ENCODE data around the gene PDAP1. TPM values are rescaled to one million over a fixed set of nuclear protein-coding genes. Genes with fewer than 3 reads are reported as not detected.

Gene PDAP1
- total and polyA plus RNA-seq, 2 of the 4 experiments (the other 2 are of a cell fraction) = 40.3 to 193 TPM

DNA sequence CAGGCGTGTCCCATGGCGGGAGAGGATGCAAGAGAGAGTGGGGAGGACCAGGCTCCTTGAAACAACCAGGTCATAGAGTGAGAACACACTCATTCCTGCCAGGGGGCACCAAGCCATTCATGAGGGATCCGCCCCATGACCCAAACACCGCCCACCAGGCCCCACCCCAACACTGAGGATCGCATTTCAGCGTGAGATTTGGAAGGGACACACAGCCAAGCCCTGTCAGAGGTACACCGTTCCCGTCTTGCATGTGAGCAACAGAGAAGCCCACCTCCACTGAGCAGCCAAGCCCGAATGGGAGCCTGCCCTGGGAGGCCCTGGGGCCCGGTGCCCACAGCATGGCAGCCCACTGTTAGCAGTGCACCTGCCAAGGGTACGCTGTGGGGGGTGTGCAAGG is 41.8 kb downstream of the PDAP1 start:
- Histone ChIP-seq H3K14ac (replicated peaks; ENCODE audit: low read depth, low read length) (no peak overlapping the region), H3K79me1 (ENCODE audit: low read depth in 1 of 2, low read length in 2 of 2) (peaks cover 11 to 45% of the 10 kb centered on the region in 2 experiments; a peak in 3 of 4 replicates), H2AK9ac (replicated peaks; ENCODE audit: low read depth, low read length, poor library complexity) (no peak overlapping the region), H2BK15ac (ENCODE audit: low read depth, low read length) (no peak overlapping the region), H3K9me1 (ENCODE audit: insufficient read depth, low read length) (peaks cover 7% of the 10 kb centered on the region), H3K56ac (ENCODE audit: extremely low read depth, insufficient read depth, low read length) (no peak overlapping the region), H4K8ac (ENCODE audit: low read depth in 2 of 2, low read length in 2 of 2) (no peak overlapping the region), H3K18ac (ENCODE audit: low read depth, low read length) (no peak overlapping the region), H3K36me3 (ENCODE audit: control insufficient read depth, insufficient read depth, low read length) (peaks cover 32% of the 10 kb centered on the region), H3K4me2 (ENCODE audit: low read depth, low read length) (no peak overlapping the region), H4K5ac (ENCODE audit: low read depth, low read length) (no peak overlapping the region), H3K9me3 (ENCODE audit: control insufficient read depth, insufficient read depth, low read length) (no peaks in the 10 kb centered on the region), H2AK5ac (ENCODE audit: low read depth, low read length) (no peak overlapping the region), H2BK5ac (ENCODE audit: low read depth, low read length, poor library complexity, severe bottlenecking) (no peak overlapping the region), H3K23ac (ENCODE audit: low read depth, low read length) (no peak overlapping the region), H3K27ac (ENCODE audit: insufficient read depth, low read length) (no peak overlapping the region), H3K27me3 (ENCODE audit: control insufficient read depth, insufficient read depth, low read length) (no peaks in the 10 kb centered on the region), H3K4me1 (ENCODE audit: control insufficient read depth, insufficient read depth, low read length) (peaks cover 6% of the 10 kb centered on the region), H2AFZ (replicated peaks; ENCODE audit: low read length, poor library complexity) (no peak overlapping the region), H3K4ac (ENCODE audit: low read depth, low read length) (no peak overlapping the region), H3K4me3 (ENCODE audit: insufficient read depth, low read depth, low read length) (no peak overlapping the region), H4K91ac (ENCODE audit: insufficient read depth, low read depth, low read length) (no peak overlapping the region), H2BK120ac (ENCODE audit: low read depth, low read length) (no peak overlapping the region), H4K20me1 (ENCODE audit: insufficient read depth, low read length) (peaks cover 23% of the 10 kb centered on the region), H3K9ac (ENCODE audit: low read depth, low read length) (no peak overlapping the region), H2BK20ac (ENCODE audit: low read depth, low read length) (no peak overlapping the region)
- DNase-seq = no peak
- dilution Hi-C loops (cut with HindIII; ENCODE audit: low sequenced_read_pairs, unreplicated experiment) = no loop called here
- intact Hi-C loops (cut with micrococcal nuclease) = no loop called here
- 100% methylated on average over 2 of the region's 11 CpGs; no CpG with 5 or more reads in 1 of the 2 experiments for WGBS, 2 experiments (ENCODE audit: extremely low coverage in 2 of 2, insufficient read length in 1 of 2)
- ChIA-PET POLR2A (ENCODE audit: unreplicated experiment) (no interaction called here), CTCF (no interaction called here)
- no TSS peak for BruUV-seq (replicated peaks)
- TF ChIP-seq RAD21 (IDR thresholded peaks at IDR 0.05; ENCODE audit: low read length) = no peak
- no peak for TF ChIP-seq FOS (IDR thresholded peaks at IDR 0.05; ENCODE audit: low read depth, low read length)
- TF ChIP-seq RCOR1 (IDR thresholded peaks at IDR 0.05; ENCODE audit: insufficient replicate concordance, low read length) = no peak
- no peak for TF ChIP-seq MXI1 (IDR thresholded peaks at IDR 0.05; ENCODE audit: borderline replicate concordance, low read depth, low read length)
- TF ChIP-seq, protein P1, sequence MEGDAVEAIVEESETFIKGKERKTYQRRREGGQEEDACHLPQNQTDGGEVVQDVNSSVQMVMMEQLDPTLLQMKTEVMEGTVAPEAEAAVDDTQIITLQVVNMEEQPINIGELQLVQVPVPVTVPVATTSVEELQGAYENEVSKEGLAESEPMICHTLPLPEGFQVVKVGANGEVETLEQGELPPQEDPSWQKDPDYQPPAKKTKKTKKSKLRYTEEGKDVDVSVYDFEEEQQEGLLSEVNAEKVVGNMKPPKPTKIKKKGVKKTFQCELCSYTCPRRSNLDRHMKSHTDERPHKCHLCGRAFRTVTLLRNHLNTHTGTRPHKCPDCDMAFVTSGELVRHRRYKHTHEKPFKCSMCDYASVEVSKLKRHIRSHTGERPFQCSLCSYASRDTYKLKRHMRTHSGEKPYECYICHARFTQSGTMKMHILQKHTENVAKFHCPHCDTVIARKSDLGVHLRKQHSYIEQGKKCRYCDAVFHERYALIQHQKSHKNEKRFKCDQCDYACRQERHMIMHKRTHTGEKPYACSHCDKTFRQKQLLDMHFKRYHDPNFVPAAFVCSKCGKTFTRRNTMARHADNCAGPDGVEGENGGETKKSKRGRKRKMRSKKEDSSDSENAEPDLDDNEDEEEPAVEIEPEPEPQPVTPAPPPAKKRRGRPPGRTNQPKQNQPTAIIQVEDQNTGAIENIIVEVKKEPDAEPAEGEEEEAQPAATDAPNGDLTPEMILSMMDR (conservative IDR thresholded peaks at IDR 0.05; ENCODE audit: low read depth, low read length) = no peak
- TF ChIP-seq MAFK (IDR thresholded peaks at IDR 0.05; ENCODE audit: low read depth, low read length) = no peak
- no peak for TF ChIP-seq BHLHE40 (IDR thresholded peaks at IDR 0.05; ENCODE audit: low read depth, low read length)
- TF ChIP-seq, protein P2, sequence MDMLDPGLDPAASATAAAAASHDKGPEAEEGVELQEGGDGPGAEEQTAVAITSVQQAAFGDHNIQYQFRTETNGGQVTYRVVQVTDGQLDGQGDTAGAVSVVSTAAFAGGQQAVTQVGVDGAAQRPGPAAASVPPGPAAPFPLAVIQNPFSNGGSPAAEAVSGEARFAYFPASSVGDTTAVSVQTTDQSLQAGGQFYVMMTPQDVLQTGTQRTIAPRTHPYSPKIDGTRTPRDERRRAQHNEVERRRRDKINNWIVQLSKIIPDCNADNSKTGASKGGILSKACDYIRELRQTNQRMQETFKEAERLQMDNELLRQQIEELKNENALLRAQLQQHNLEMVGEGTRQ (IDR thresholded peaks at IDR 0.05; ENCODE audit: low read depth, low read length) = no peak
- TF ChIP-seq POLR2A (IDR thresholded peaks at IDR 0.05; ENCODE audit: low read depth, low read length) = no peak
- TF ChIP-seq SMC3 (IDR thresholded peaks at IDR 0.05; ENCODE audit: low read depth, low read length) = no peak
- no peak for TF ChIP-seq CEBPB (IDR thresholded peaks at IDR 0.05; ENCODE audit: low read depth, low read length)
- TF ChIP-seq RFX5 (IDR thresholded peaks at IDR 0.05; ENCODE audit: low read depth, low read length) = no peak
- no peak for TF ChIP-seq NFE2L2 (IDR thresholded peaks at IDR 0.05; ENCODE audit: low read depth, low read length)
- no peak for TF ChIP-seq CHD1 (IDR thresholded peaks at IDR 0.05; ENCODE audit: low read depth, low read length)
- TF ChIP-seq, protein P3, sequence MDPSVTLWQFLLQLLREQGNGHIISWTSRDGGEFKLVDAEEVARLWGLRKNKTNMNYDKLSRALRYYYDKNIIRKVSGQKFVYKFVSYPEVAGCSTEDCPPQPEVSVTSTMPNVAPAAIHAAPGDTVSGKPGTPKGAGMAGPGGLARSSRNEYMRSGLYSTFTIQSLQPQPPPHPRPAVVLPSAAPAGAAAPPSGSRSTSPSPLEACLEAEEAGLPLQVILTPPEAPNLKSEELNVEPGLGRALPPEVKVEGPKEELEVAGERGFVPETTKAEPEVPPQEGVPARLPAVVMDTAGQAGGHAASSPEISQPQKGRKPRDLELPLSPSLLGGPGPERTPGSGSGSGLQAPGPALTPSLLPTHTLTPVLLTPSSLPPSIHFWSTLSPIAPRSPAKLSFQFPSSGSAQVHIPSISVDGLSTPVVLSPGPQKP (IDR thresholded peaks at IDR 0.05; ENCODE audit: borderline replicate concordance, low read depth, low read length) = no peak
- TF ChIP-seq MAZ (IDR thresholded peaks at IDR 0.05; ENCODE audit: borderline replicate concordance, low read depth, low read length) = no peak
- ATAC-seq (ENCODE audit: low read depth) = no peak
- in situ Hi-C loops (cut with MboI; ENCODE audit: low sequenced_read_pairs) = no loop called here

Data from IMR-90 (cell line).